Mononuclear cell (primary cell): Measurements from ENCODE around the gene ARHGEF6. TPM values are rescaled to one million over a fixed set of nuclear protein-coding genes. Genes with fewer than 3 reads are reported as not detected.
"Not testable (repeated sequence)": the region's sequence is repeated elsewhere in the genome, so short reads cannot be mapped to it uniquely, and the experiment has no call there.

Source experiments
- H3K27me3 ChIP-seq: 2 replicates; pipeline ENCODE4 v1.6.0; 2011; ENCODE audit warnings: low read length, control low read depth; ENCODE audit not compliant: insufficient read depth
- H3K4me1 ChIP-seq: 2 replicates; pipeline ENCODE4 v1.5.1; 2011; ENCODE audit warnings: mild to moderate bottlenecking, low read length, control low read depth; ENCODE audit not compliant: insufficient read depth
- H3K4me3 ChIP-seq: 2 replicates; pipeline ENCODE4 v1.5.1; 2011; ENCODE audit warnings: mild to moderate bottlenecking, low read length, moderate library complexity
- H3K9me3 ChIP-seq: 2 replicates; pipeline ENCODE4 v1.5.1; 2011; ENCODE audit warnings: low read depth, mild to moderate bottlenecking, control low read depth, low read length
- total RNA-seq: library from RNA; depleted of rRNA; stranded (reverse); fragments of >200 nt; gene quantifications from one replicate; pipeline ENCODE4 v1.2.3, GENCODE V29; 2012

The ARHGEF6 gene
- 63.8 TPM for total RNA-seq

- no peaks in the 10 kb centered on the region for H3K9me3 ChIP-seq
- H3K27me3 ChIP-seq = no peaks in the 10 kb centered on the region
- peaks cover 46% of the 10 kb centered on the region for H3K4me1 ChIP-seq
- H3K4me3 ChIP-seq = peak within 1 kb of the TSS; percentile 74
Measured at GRCh38 chrX:136780763-136781162, at the start of gene ARHGEF6. ARHGEF6 (minus strand) TSS chrX:136780932; CDS start chrX:136780882, 50 bp downstream.

- H3K27me3 ChIP-seq = no peaks in the 10 kb centered on the region
- peaks cover 11% of the 10 kb centered on the region for H3K4me1 ChIP-seq
- no peak overlapping the region for H3K4me3 ChIP-seq
- no peaks in the 10 kb centered on the region for H3K9me3 ChIP-seq
Measured at GRCh38 chrX:136829413-136829812, 48.7 kb upstream of the ARHGEF6 start.

- Histone ChIP-seq H3K9me3 (no peaks in the 10 kb centered on the region), H3K4me3 (no peak overlapping the region), H3K4me1 (peaks cover 11% of the 10 kb centered on the region), H3K27me3 (no peaks in the 10 kb centered on the region)
Measured at GRCh38 chrX:136828830-136829229, 48.1 kb upstream of the ARHGEF6 start.

GRCh38 chrX:136827026-136827425, 46.3 kb upstream of the ARHGEF6 start:
- Histone ChIP-seq H3K4me3 (no peak overlapping the region), H3K9me3 (no peaks in the 10 kb centered on the region), H3K27me3 (no peaks in the 10 kb centered on the region), H3K4me1 (peaks cover 11% of the 10 kb centered on the region)

- Histone ChIP-seq H3K4me1 (peaks cover 11% of the 10 kb centered on the region), H3K9me3 (no peaks in the 10 kb centered on the region), H3K27me3 (no peaks in the 10 kb centered on the region), H3K4me3 (no peak overlapping the region)
Measured at GRCh38 chrX:136825771-136826170, 45.0 kb upstream of the ARHGEF6 start.

GRCh38 chrX:136823175-136823574, 42.4 kb upstream of the ARHGEF6 start:
- Histone ChIP-seq H3K27me3 (no peaks in the 10 kb centered on the region), H3K9me3 (no peaks in the 10 kb centered on the region), H3K4me1 (no peaks in the 10 kb centered on the region), H3K4me3 (no peak overlapping the region)

- H3K4me3 ChIP-seq = no peak overlapping the region
- H3K4me1 ChIP-seq = no peaks in the 10 kb centered on the region
- no peaks in the 10 kb centered on the region for H3K9me3 ChIP-seq
- no peaks in the 10 kb centered on the region for H3K27me3 ChIP-seq
Measured at GRCh38 chrX:136822337-136823095, 41.8 kb upstream of the ARHGEF6 start.

- not testable (repeated sequence) for H3K9me3 ChIP-seq, H3K4me1 ChIP-seq, H3K4me3 ChIP-seq, H3K27me3 ChIP-seq
Measured at GRCh38 chrX:136819756-136820155, 39.0 kb upstream of the ARHGEF6 start.

- Histone ChIP-seq H3K27me3 (no peaks in the 10 kb centered on the region), H3K9me3 (no peaks in the 10 kb centered on the region), H3K4me1 (no peaks in the 10 kb centered on the region), H3K4me3 (no peak overlapping the region)
Measured at GRCh38 chrX:136819031-136819703, 38.4 kb upstream of the ARHGEF6 start.

- Histone ChIP-seq H3K4me1 (no peaks in the 10 kb centered on the region), H3K4me3 (no peak overlapping the region), H3K27me3 (no peaks in the 10 kb centered on the region), H3K9me3 (no peaks in the 10 kb centered on the region)
Measured at GRCh38 chrX:136816975-136817374, 36.2 kb upstream of the ARHGEF6 start.

GRCh38 chrX:136814847-136815750, 34.4 kb upstream of the ARHGEF6 start:
- Histone ChIP-seq H3K4me1 (no peaks in the 10 kb centered on the region), H3K9me3 (no peaks in the 10 kb centered on the region), H3K27me3 (no peaks in the 10 kb centered on the region), H3K4me3 (no peak overlapping the region)

GRCh38 chrX:136812286-136812685, 31.6 kb upstream of the ARHGEF6 start:
- H3K4me1 ChIP-seq = no peaks in the 10 kb centered on the region
- no peak overlapping the region for H3K4me3 ChIP-seq
- H3K27me3 ChIP-seq = no peaks in the 10 kb centered on the region
- no peaks in the 10 kb centered on the region for H3K9me3 ChIP-seq

- no peaks in the 10 kb centered on the region for H3K4me1 ChIP-seq
- no peaks in the 10 kb centered on the region for H3K9me3 ChIP-seq
- H3K4me3 ChIP-seq = no peak overlapping the region
- H3K27me3 ChIP-seq = no peaks in the 10 kb centered on the region
Measured at GRCh38 chrX:136810493-136810892, 29.8 kb upstream of the ARHGEF6 start.

- Histone ChIP-seq H3K9me3 (no peaks in the 10 kb centered on the region), H3K4me1 (no peaks in the 10 kb centered on the region), H3K27me3 (no peaks in the 10 kb centered on the region), H3K4me3 (no peak overlapping the region)
Measured at GRCh38 chrX:136806891-136807410, 26.2 kb upstream of the ARHGEF6 start.

- H3K4me3 ChIP-seq = no peak overlapping the region
Measured at GRCh38 chrX:136802515-136802914, 21.8 kb upstream of the ARHGEF6 start.

More at GRCh38 chrX:136802515-136802914, 21.8 kb upstream of the ARHGEF6 start:
- no peaks in the 10 kb centered on the region for H3K27me3 ChIP-seq
- H3K9me3 ChIP-seq = no peaks in the 10 kb centered on the region
- peaks cover 7% of the 10 kb centered on the region for H3K4me1 ChIP-seq
